NCI-H187 (cell line): ENCODE data around the gene DAPK1.

Source experiments
- DNase-seq, 2 experiments: peaks; one replicate each; lab custom pipeline; 2025; lab: John Stamatoyannopoulos, UW

DAPK1 gene

GRCh38 chr9:87569008-87569509 is 71.4 kb downstream of the DAPK1 start:
- DNase-seq, result no peak

GRCh38 chr9:87569518-87569917 is 71.9 kb downstream of the DAPK1 start:
- DNase-seq, result no peak

- no peak for DNase-seq
These were observed 72.6 kb downstream of the DAPK1 start for GRCh38 chr9:87570000-87570908.

- DNase-seq, result no peak
These were observed 75.1 kb downstream of the DAPK1 start for GRCh38 chr9:87572719-87573118.

GRCh38 chr9:87573841-87574342 is 76.2 kb downstream of the DAPK1 start:
- DNase-seq, result no peak

GRCh38 chr9:87577746-87578145 is 80.1 kb downstream of the DAPK1 start:
- DNase-seq, result no peak

- DNase-seq, result no peak
These were observed 81.0 kb downstream of the DAPK1 start for GRCh38 chr9:87578625-87579024.

GRCh38 chr9:87579781-87580541 is 82.3 kb downstream of the DAPK1 start:
- DNase-seq, result no peak

- DNase-seq, result no peak
These were observed 83.3 kb downstream of the DAPK1 start for GRCh38 chr9:87580941-87581438.

- no peak for DNase-seq
These were observed 83.8 kb downstream of the DAPK1 start for GRCh38 chr9:87581513-87581912.

- no peak for DNase-seq
These were observed 84.4 kb downstream of the DAPK1 start for GRCh38 chr9:87581949-87582637.

GRCh38 chr9:87584326-87584725 is 86.7 kb downstream of the DAPK1 start:
- DNase-seq, result no peak

- no peak for DNase-seq
These were observed 87.6 kb downstream of the DAPK1 start for GRCh38 chr9:87585123-87585855.

- no peak for DNase-seq
These were observed 89.2 kb downstream of the DAPK1 start for GRCh38 chr9:87586731-87587355.

- no peak for DNase-seq
These were observed 89.7 kb downstream of the DAPK1 start for GRCh38 chr9:87587356-87587745.

- no peak for DNase-seq
These were observed 90.2 kb downstream of the DAPK1 start for GRCh38 chr9:87587864-87588263.

GRCh38 chr9:87588339-87588738 is 90.7 kb downstream of the DAPK1 start:
- no peak for DNase-seq

- no peak for DNase-seq
These were observed 93.3 kb downstream of the DAPK1 start for GRCh38 chr9:87590996-87591395.

- no peak for DNase-seq
These were observed 95.1 kb downstream of the DAPK1 start for GRCh38 chr9:87592554-87593358.
